Measurements from ENCODE around the gene CES1. TPM values are rescaled to one million over a fixed set of nuclear protein-coding genes. Genes with fewer than 3 reads are reported as not detected.

CES1 gene
- 31.7 to 46.7 TPM (median 35.3 TPM) in 5 replicates for total RNA-seq (2022; extraction: Qiagen RNA extraction)

GRCh38 chr16:55832773-55833691 is at the start of gene CES1:
TSS of gene CES1 (minus strand) at chr16:55833096. CDS start at chr16:55833055, 41 bp downstream.

DNA sequence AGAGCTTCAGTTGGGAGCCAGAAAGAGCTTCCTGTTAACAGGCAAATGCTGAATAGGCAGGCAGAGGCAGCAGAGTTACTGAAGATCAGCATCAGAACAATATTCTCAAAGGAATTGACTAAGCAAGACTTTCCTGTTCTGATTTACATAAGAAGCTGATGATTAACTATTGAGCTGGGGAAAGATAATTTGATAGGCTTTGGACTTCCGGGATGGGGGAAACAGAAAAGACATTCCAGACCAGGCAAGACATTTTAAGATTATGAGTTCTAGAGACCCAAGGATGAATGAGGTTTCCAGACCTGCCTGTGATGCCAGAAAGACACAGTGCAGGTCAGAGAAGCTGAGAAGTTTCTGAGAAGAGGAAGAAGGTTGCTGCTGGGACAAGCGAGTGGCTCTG is 42.4 kb upstream of the CES1 start, which contains the start of gene CES5A:
CES5A (minus strand) TSS at position 101 of the 400 bp plus-strand sequence. CDS start 152 bp downstream, outside the sequence.

Other genes with a start within 250 kb of the CES1 start
- gene SLC6A2, start 177.1 kb downstream of the CES1 start, total RNA-seq (2022; extraction: Qiagen RNA extraction), result 0.10 to 0.14 TPM (median 0.12 TPM) in 3 of 5 replicates, not detected in the others
- gene CES5A, start 42.3 kb upstream of the CES1 start, total RNA-seq (2022; extraction: Qiagen RNA extraction), result not detected in 5 replicates

Measured in A549 treated with Hydrocortisone at 1 μM for 4 hours (cell line).